B cell (primary cell): ENCODE data around the gene RETREG2. TPM values are rescaled to one million over a fixed set of nuclear protein-coding genes. Genes with fewer than 3 reads are reported as not detected.

Source experiments
- ATAC-seq: fragments of 200-7000 bp; cut with Tn5 transposase; one replicate; pipeline ENCODE4 v1.10.0; 2021; ENCODE audit warnings: low read depth, mild to moderate bottlenecking, moderate number of reproducible peaks, moderate library complexity
- CTCF ChIA-PET: fragments of 350-600 bp; sonication (Branson Sonifier 250); formaldehyde crosslinking; loops from one replicate; lab custom pipeline; 2021; ENCODE audit warnings: antibody characterized with exemption, inconsistent platforms; lab: Charles Lee
- POLR2A ChIA-PET: fragments of 350-600 bp; sonication (Branson Sonifier 250); formaldehyde crosslinking; loops from one replicate; lab custom pipeline; 2021; ENCODE audit warnings: antibody characterized with exemption; lab: Charles Lee
- DNase-seq: peaks from one replicate; pipeline ENCODE4 v3.0.0; 2013
- H2AFZ ChIP-seq: 2 replicates; pipeline ENCODE4 v1.6.1; 2012; ENCODE audit warnings: mild to moderate bottlenecking, low read depth, low read length; ENCODE audit not compliant: insufficient read depth, poor library complexity, severe bottlenecking
- H3K27ac ChIP-seq, 2 donors: 1 replicate in 1 of 2; 2 replicates in 1 of 2; pipeline ENCODE4 v1.5.1; 2012 to 2013; ENCODE audit warnings: low read length in 2 of 2, mild to moderate bottlenecking in 2 of 2, moderate library complexity in 1 of 2
- H3K27me3 ChIP-seq, 4 experiments: fragments of 200-600 bp in 1 of 4; sonication (generic) in 1 of 4; replicated peaks in 1 of 4; 1 replicate in 2 of 4; 2 replicates in 2 of 4; pipeline versions ENCODE4 v1.6.1 to v1.7.0; 2013 to 2016; ENCODE audit warnings: low read length in 3 of 4, mild to moderate bottlenecking in 2 of 4, mixed read lengths in 1 of 4, moderate library complexity in 1 of 4; ENCODE audit not compliant: insufficient read depth in 4 of 4, control insufficient read depth in 3 of 4; ENCODE audit errors: control extremely low read depth in 1 of 4
- H3K36me3 ChIP-seq, 2 experiments: replicated peaks in 1 of 2; 1 replicate in 1 of 2; 2 replicates in 1 of 2; pipeline versions ENCODE4 v1.6.1 to v1.7.1; 2013; ENCODE audit warnings: low read length in 1 of 2; ENCODE audit not compliant: insufficient read depth in 2 of 2, control insufficient read depth in 1 of 2; ENCODE audit errors: control extremely low read depth in 1 of 2, extremely low read depth in 1 of 2
- H3K4me1 ChIP-seq, 2 donors: fragments of 200-600 bp in 1 of 2; sonication (generic) in 1 of 2; 1 replicate in 1 of 2; 2 replicates in 1 of 2; pipeline versions ENCODE4 v1.5.1 to v1.6.1; 2013 to 2017; ENCODE audit warnings: low read length in 2 of 2; ENCODE audit not compliant: control insufficient read depth in 2 of 2, insufficient read depth in 2 of 2
- H3K4me2 ChIP-seq: replicated peaks from 2 replicates; pipeline ENCODE3; 2012; ENCODE audit warnings: mild to moderate bottlenecking, low read depth, low read length; ENCODE audit not compliant: poor library complexity, severe bottlenecking
- H3K4me3 ChIP-seq, 5 experiments: fragments of 200-600 bp in 1 of 5; sonication (generic) in 1 of 5; 1 replicate in 3 of 5; 2 replicates in 2 of 5; pipeline versions ENCODE4 v1.5.1 to v1.7.0; 2011 to 2016; ENCODE audit warnings: low read length in 4 of 5, mild to moderate bottlenecking in 4 of 5, low read depth in 2 of 5, control low read depth in 1 of 5, moderate library complexity in 1 of 5; ENCODE audit not compliant: insufficient read depth in 1 of 5; ENCODE audit errors: control extremely low read depth in 1 of 5, extremely low read depth in 1 of 5
- H3K79me2 ChIP-seq: fragments of 200-600 bp; sonication (generic); one replicate; pipeline ENCODE4 v1.6.0; 2016; ENCODE audit warnings: low read length; ENCODE audit not compliant: control insufficient read depth, insufficient read depth
- H3K9ac ChIP-seq: fragments of 200-600 bp; sonication (generic); 2 replicates; pipeline ENCODE4 v1.6.1; 2017; ENCODE audit warnings: mild to moderate bottlenecking, low read length, moderate library complexity
- H3K9me3 ChIP-seq, 3 donors: one replicate each; pipeline versions ENCODE4 v1.6.1 to v1.7.1; 2013; ENCODE audit warnings: low read length in 2 of 3; ENCODE audit not compliant: control insufficient read depth in 2 of 3, insufficient read depth in 1 of 3; ENCODE audit errors: control extremely low read depth in 1 of 3
- H4K20me1 ChIP-seq: 2 replicates; pipeline ENCODE4 v1.6.0; 2012; ENCODE audit warnings: mild to moderate bottlenecking, low read length; ENCODE audit not compliant: insufficient read depth, control insufficient read depth, poor library complexity, severe bottlenecking
- H3K27ac Mint-ChIP-seq: one replicate; pipeline ENCODE4 v1.8.0; 2021; ENCODE audit warnings: mixed read lengths
- H3K27me3 Mint-ChIP-seq: one replicate; pipeline ENCODE4 v1.8.0; 2021; ENCODE audit warnings: mixed read lengths
- H3K4me1 Mint-ChIP-seq: one replicate; pipeline ENCODE4 v1.8.0; 2021; ENCODE audit warnings: mixed read lengths
- H3K4me3 Mint-ChIP-seq: one replicate; pipeline ENCODE4 v1.8.0; 2021; ENCODE audit warnings: mixed read lengths
- H3K9me3 Mint-ChIP-seq: one replicate; pipeline ENCODE4 v1.8.0; 2022; ENCODE audit warnings: mixed read lengths; ENCODE audit not compliant: insufficient read depth
- EZH2 ChIP-seq: IDR thresholded peaks from 2 replicates; pipeline ENCODE4 v1.6.1; 2012; ENCODE audit warnings: borderline replicate concordance, low read depth, mild to moderate bottlenecking, moderate library complexity, low read length; ENCODE audit not compliant: insufficient read depth, poor library complexity, severe bottlenecking
- WGBS: methylation state at CpG from one replicate; pipeline ENCODE4 v1.1.5; 2013; ENCODE audit warnings: missing lambda C conversion rate; ENCODE audit not compliant: insufficient coverage; 5-methylcytosine and 5-hydroxymethylcytosine counted together
- intact Hi-C: fragments of 100-400 bp; cut with micrococcal nuclease; formaldehyde crosslinking; loops from one replicate; pipeline ENCODE4 v1.10.0; 2022
- polyA plus RNA-seq: library from polyadenylated mRNA; depleted of rRNA; stranded (reverse); fragments of >200 nt; gene quantifications from 2 replicates; pipeline ENCODE4 v1.2.3, GENCODE V29; 2012
- total RNA-seq, 2 donors: library from RNA; stranded (reverse); fragments of 120-200 nt in 1 of 2; gene quantifications; 1 replicate in 1 of 2; 2 replicates in 1 of 2; pipeline versions ENCODE4 v1.2.3 to v1.2.4, GENCODE V29; 2013 to 2022
- TF ChIP-seq, protein P1 (sequence below): fragments of 200-600 bp; IDR thresholded peaks from one replicate; pipeline ENCODE4 v1.8.0; 2022; ENCODE audit warnings: antibody characterized with exemption, mild to moderate bottlenecking

The RETREG2 gene
- total and polyA plus RNA-seq, 2 donors (not counting 1 experiment from before 2014, with no cell fraction given): 46.7 to 102 TPM

DNA sequence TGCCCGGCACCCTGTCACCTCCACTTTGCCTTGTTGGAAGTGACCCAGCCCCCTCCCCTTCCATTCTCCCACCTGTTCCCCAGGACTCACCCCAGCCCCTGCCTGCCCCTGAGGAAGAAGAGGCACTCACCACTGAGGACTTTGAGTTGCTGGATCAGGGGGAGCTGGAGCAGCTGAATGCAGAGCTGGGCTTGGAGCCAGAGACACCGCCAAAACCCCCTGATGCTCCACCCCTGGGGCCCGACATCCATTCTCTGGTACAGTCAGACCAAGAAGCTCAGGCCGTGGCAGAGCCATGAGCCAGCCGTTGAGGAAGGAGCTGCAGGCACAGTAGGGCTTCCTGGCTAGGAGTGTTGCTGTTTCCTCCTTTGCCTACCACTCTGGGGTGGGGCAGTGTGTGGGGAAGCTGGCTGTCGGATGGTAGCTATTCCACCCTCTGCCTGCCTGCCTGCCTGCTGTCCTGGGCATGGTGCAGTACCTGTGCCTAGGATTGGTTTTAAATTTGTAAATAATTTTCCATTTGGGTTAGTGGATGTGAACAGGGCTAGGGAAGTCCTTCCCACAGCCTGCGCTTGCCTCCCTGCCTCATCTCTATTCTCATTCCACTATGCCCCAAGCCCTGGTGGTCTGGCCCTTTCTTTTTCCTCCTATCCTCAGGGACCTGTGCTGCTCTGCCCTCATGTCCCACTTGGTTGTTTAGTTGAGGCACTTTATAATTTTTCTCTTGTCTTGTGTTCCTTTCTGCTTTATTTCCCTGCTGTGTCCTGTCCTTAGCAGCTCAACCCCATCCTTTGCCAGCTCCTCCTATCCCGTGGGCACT lies 4.5 kb downstream of the RETREG2 start:
- Histone ChIP-seq H3K36me3 (peaks cover 2 to 53% of the 10 kb centered on the region in 2 experiments), H3K9me3 (no peaks in the 10 kb centered on the region), H3K4me3 (no peak overlapping the region), H3K27me3 (no peaks in the 10 kb centered on the region), H3K4me1 (peaks cover 18 to 28% of the 10 kb centered on the region in 2 donors), H3K4me2 (no peak overlapping the region), H3K9ac (no peak overlapping the region), H4K20me1 (peaks cover 37% of the 10 kb centered on the region), H2AFZ (no peak overlapping the region), H3K27ac (no peak overlapping the region), H3K79me2 (peaks cover 33% of the 10 kb centered on the region)
- Mint-ChIP-seq H3K27ac (no peak overlapping the region), H3K4me1 (peaks cover 31% of the 10 kb centered on the region), H3K9me3 (no peaks in the 10 kb centered on the region), H3K27me3 (no peaks in the 10 kb centered on the region), H3K4me3 (no peak overlapping the region)
- ChIA-PET POLR2A (no interaction called here), CTCF (interaction anchor here (1.4 to 1.6 kb wide), 2 partner anchors 11 kb away, joined by 3 to 6 read pairs; no protein-coding TSS in a partner anchor)
- ATAC-seq (no peak), DNase-seq (no peak)
- intact Hi-C loops: no loop called here
- 52% methylated on average over 6 of the region's 8 CpGs for WGBS
- TF ChIP-seq EZH2: no peak

DNA sequence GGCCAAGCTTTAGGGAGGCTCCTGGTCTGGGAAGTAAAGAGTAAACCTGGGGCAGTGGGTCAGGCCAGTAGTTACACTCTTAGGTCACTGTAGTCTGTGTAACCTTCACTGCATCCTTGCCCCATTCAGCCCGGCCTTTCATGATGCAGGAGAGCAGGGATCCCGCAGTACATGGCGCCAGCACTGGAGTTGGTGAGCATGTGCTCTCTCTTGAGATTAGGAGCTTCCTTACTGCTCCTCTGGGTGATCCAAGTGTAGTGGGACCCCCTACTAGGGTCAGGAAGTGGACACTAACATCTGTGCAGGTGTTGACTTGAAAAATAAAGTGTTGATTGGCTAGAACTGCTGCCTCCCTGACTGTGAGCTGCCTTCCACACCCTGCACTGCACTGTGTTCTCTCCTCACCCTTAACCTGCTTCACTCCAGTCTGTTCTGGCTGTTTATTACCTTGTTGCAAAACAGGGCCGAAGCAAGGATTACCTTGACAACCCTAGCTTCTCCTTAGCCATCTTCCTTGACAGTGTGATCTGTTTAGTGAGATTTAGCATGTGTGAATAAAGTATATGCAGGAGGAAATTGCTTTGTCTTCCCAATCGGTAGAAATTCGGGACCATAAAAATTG lies 5.2 kb downstream of the RETREG2 start:
- WGBS: 100% methylated on average over 3 of the region's 6 CpGs
- ATAC-seq: no peak
- H3K4me1 Mint-ChIP-seq: peaks cover 29% of the 10 kb centered on the region
- H3K27ac Mint-ChIP-seq: no peak overlapping the region
- Histone ChIP-seq H3K4me1 (peaks cover 18 to 25% of the 10 kb centered on the region in 2 donors), H3K36me3 (peaks cover 2 to 53% of the 10 kb centered on the region in 2 experiments), H4K20me1 (peaks cover 37% of the 10 kb centered on the region), H3K9me3 (no peaks in the 10 kb centered on the region), H3K9ac (no peak overlapping the region), H3K4me3 (no peak overlapping the region), H3K27ac (no peak overlapping the region), H3K27me3 (no peaks in the 10 kb centered on the region), H2AFZ (no peak overlapping the region), H3K4me2 (no peak overlapping the region), H3K79me2 (peaks cover 32% of the 10 kb centered on the region)
- TF ChIP-seq, protein P1, sequence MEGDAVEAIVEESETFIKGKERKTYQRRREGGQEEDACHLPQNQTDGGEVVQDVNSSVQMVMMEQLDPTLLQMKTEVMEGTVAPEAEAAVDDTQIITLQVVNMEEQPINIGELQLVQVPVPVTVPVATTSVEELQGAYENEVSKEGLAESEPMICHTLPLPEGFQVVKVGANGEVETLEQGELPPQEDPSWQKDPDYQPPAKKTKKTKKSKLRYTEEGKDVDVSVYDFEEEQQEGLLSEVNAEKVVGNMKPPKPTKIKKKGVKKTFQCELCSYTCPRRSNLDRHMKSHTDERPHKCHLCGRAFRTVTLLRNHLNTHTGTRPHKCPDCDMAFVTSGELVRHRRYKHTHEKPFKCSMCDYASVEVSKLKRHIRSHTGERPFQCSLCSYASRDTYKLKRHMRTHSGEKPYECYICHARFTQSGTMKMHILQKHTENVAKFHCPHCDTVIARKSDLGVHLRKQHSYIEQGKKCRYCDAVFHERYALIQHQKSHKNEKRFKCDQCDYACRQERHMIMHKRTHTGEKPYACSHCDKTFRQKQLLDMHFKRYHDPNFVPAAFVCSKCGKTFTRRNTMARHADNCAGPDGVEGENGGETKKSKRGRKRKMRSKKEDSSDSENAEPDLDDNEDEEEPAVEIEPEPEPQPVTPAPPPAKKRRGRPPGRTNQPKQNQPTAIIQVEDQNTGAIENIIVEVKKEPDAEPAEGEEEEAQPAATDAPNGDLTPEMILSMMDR: no peak
- no peaks in the 10 kb centered on the region for H3K27me3 Mint-ChIP-seq
- H3K4me3 Mint-ChIP-seq: no peak overlapping the region
- H3K9me3 Mint-ChIP-seq: no peaks in the 10 kb centered on the region
- ChIA-PET CTCF (interaction anchor here (1.4 to 1.6 kb wide), 2 partner anchors 10 to 12 kb away, joined by 3 to 6 read pairs; no protein-coding TSS in a partner anchor), POLR2A (no interaction called here)
- no peak for DNase-seq
- intact Hi-C loops: no loop called here
